ENCODE measurements around the gene ZFHX2.
A peak's percentile ranks its signal among the peaks of the same experiment; 100 is the strongest.

The ZFHX2 gene

DNA sequence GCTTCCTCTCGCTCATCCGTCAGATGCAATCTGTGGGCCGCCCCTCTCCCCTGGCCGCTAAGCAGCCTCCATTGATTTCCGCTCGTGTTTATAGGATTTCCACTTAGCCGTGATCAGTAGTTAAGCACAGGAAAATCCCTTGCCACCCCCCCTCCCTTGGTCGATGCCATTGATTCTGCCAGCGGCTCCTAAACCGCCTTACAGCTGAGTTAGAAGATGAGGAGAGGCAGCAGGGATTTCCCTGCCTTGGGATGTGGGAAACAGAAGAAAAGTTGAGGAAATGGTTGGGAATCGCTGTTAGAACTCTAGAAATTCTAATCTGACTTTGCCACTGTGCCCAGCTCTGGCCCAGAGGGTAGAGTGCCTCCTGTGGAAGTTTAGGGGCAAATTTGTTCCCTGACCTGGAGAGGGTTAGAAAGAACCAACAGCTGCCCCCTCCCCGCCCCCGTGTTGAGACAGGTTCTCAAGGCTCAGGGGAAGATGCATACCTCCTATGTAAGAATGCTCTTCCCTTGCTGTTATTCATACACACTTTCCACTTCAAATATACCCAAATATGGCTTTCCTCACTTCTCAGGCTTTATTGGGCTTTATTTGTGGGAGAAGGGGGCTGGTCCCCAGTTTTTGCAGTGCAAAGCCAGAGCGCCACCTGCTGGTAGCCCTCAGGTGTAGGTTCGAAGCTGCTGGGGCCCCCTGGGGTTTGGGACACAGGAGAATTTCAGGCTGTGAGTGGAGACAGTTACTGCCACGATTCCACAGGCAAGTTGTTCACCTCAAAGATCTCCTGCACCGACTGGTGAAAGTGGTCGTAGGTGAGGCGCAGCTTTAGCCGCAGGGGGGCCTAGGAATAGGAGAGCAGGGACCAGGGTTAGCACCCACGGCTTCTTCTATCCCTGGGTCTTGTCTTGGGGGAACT, 7.7 kb upstream of the ZFHX2 start:
- peak; percentile 80 for DNase-seq

DNA sequence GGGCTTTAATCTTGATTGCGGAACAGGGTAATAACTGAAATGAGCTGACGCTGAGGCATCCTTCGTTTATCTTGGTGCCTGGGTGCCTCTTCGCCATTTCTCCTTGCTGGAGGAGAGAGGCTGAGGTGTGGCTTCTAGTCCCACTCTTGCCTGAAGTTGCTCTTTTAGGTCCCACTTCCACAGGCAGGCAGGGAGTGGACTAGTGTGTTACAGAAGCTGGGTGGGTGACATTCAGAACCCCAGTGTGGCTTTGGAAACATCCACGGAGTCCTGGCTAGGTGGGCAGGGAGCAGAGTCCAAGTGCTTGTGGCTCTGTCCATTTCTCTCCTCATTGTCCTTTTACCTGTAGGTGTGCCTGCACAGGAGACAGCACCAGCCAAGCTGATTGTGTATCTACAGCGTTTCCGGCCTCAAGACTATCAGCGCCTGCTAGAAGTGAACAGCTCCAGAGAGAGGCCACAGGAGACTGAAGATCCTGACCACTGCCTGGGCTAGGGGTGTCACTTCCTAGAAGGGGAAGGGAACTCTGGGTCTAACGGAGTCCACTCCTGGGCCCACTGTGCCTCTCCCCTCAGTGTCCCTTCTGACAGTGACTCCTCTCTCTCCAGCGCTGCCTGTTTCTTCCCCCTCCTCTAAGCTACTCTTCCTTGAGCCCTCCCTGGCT, 6.9 kb upstream of the ZFHX2 start:
- DNase-seq: no peak

GRCh38 chr14:23557946-23558345, 6.4 kb upstream of the ZFHX2 start:
- no peak for DNase-seq

DNA sequence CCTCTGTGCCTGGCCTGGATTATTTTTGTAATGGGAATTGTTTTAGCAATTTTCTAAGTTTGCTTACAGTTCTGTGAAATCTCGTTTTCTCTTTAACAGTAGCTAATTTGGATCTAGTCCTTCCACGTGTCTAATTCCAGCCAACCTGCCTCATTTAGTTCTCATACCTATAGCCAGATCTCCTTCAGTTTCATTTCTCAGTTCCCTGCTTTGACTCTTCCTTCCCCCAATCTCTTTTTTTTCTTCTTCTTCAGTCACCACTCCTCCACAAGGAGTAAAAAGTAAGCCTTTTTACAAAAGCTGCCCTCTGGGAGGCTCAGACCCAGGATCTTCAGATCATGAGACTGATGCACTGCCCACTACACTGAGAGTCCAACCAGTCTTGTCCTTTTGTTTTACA, 6.0 kb upstream of the ZFHX2 start:
- no peak for DNase-seq

- peak; percentile 25 for DNase-seq
Observed at GRCh38 chr14:23556700-23557440, 5.3 kb upstream of the ZFHX2 start.

DNA sequence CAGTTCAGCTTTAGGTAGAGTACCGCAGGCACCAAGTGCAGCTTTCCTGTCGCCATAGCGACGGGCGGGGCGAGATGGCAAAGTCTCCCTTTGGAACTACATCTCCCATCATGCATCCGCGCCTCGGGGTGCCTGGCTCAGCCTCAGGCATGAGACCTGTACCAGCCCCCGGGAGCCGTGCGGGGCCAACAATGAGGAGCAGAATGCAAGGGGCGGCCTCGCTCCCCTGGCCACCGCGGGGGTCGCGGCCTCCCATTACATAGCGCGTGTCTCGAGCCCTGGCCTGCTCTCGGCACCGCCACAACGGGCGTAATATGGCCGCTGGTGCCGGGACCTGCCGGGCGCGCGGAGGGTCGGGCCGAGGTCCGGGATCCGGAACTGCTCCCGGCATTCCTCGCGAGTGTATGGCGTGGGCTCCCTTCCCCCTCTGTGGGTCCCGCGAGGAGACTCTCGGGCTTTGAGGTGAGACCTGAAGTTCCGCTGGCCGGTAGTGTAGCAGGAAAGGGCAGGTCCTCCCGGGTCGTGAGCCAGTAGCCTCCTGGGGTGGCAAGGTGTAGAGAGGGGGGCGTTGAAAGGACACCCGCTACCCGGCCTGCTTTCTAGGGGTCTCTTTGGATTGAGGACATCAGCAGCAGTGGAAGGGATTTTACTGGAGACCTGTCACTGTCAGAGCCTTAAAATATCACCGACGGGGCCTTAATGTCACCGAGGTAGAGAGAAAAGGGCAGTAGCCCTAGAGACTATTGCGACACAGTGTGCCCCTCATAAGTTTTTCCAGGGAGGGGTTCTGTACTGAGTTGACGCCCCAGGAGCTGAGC, 4.5 kb upstream of the ZFHX2 start, which contains the start of gene THTPA:
THTPA (plus strand) TSS at position 390 of the 818 bp plus-strand sequence. CDS start 487 bp downstream, outside the sequence.
- DNase-seq: peak; percentile 97

DNA sequence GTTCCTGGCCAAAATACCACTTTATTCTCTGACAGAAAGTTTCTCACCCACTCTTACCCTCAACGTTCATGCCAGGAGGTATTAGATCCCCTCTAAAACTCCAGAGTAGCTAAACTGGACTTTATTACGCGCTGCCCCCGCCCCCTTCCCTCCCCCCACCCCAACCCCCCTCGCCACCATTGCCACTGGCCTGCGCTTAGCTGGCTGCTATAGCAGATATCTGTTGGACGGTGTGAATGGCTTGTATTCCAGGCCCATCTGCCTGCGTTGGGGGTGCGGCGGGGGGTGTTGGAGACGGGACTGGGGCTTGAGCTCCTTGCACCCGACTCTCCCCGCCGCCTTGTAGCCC, 3.9 kb upstream of the ZFHX2 start:
- DNase-seq: no peak

DNA sequence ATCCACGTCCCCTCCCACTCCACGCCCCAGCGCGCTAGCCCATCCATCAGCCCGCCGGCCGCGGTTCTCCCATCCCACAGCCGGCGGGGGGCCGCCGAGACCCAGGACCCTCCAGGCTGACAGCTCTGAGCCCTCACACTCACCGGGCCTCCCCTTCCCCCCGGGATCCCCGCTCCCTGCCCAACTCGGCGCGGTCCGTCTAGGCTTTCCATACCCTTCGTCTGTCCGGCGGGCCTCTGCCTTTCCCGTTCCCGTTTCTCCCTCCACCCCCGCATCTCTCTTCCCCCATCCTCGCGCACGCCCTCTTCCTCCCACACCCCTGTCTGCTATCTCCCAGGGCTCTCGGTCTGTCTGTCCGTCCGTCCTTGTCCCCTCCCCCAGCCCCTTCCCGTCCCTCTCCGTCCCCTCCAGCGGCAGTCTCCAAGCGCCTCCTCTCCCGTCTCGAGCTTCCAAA, 726 bp downstream of the ZFHX2 start:
- DNase-seq: no peak

- no peak for DNase-seq
Observed at GRCh38 chr14:23550131-23550811, 1.3 kb downstream of the ZFHX2 start.

GRCh38 chr14:23548351-23549318, 2.9 kb downstream of the ZFHX2 start:
- no peak for DNase-seq

- no peak for DNase-seq
Observed at GRCh38 chr14:23547924-23548323, 3.6 kb downstream of the ZFHX2 start.

DNA sequence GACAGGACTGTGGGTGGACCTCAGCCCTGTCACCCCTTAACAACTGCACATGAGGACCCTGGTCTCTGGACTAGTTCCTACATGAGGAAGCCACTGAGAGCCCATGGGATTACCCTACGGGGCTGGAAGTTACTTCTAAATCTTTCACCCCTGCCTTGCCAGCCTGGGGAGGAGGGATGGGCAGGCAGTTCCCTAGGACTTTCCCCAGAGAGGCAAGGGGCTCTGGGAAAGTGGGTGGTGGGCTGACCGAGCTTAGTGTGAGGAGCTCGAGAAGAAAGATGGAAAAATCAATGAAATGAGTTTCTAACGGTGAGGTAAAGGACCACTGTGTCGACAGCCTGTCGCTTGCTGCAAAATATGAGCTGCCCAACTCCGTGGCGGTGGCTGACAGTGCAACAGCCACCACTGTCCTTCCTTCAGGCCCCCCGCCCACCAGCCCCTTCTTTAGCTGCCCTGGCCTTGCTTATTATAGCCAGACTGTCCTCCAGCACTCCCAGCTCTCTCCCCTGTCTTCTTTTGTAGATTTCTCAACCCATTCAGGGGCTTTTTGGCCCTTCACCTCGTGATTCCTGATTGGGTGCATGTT, 5.0 kb downstream of the ZFHX2 start:
- DNase-seq: no peak

DNA sequence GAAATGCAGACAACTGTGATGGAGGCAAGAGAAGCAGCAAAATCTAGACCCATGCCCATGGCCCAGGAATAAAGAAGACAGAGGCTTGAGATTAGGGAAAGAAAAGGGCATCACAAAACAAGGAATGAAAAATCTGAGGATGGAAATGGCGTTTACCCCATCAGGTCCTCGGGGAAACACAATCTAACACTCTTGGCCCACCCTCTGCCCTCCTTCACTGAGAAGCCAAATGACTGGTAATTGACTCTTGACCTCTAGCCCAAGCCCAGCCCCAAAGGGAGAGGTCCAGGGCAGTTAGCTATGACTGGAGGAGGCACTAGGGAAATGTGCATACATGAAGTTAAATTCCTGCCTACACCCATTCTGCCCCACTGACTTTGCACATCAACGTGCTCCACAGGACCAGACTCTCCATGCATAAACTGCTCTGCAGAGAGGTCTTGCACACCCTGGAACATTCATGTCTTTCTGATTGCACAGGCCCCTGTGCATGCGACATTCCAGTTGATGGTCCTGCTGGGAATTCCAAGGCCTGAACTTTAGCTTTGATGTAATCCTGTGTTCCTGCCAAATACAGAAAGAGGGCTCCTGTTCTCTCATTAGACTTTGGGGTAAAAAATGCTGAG, 5.7 kb downstream of the ZFHX2 start:
- DNase-seq: no peak

- no peak for DNase-seq
Observed at GRCh38 chr14:23544511-23545447, 6.8 kb downstream of the ZFHX2 start.

DNA sequence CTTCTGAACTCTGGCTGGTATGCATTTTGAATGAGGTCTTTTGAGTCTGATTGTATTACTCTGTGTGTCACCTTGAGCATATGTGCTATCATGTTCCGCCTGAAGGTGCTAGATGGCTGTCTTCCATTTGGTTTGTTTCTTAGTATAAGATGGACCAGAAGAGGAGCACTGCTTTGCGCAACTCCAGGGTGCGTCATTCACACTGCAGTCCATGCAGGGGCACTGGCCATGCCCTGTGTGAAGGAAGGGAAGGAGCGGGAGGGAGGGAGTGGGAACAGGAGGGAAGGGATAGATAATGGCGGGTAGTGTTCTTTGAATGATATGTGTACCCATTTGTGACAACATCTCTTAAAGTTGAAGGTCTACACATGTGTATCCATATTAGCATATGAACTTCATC, 8.2 kb downstream of the ZFHX2 start:
- no peak for DNase-seq

DNA sequence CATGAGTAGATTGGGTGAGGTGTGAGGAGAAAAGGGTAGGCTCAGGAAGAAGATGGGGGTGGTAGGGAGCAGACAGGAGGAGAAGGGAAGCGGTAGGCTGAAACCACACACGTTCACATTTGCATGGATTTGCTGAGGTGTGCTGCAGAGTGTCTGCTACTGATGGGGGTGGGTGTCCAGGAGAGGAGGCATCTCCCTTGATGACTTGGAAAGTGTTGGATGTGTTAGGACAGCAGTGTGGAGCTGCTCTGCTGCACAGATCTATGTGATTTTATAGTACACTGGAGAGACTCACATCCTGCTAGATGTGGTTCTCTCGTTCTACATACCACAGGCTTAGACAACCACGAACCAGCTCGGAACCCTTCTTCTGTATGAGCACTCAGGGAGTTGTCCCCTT, 9.3 kb downstream of the ZFHX2 start:
- DNase-seq: no peak

DNA sequence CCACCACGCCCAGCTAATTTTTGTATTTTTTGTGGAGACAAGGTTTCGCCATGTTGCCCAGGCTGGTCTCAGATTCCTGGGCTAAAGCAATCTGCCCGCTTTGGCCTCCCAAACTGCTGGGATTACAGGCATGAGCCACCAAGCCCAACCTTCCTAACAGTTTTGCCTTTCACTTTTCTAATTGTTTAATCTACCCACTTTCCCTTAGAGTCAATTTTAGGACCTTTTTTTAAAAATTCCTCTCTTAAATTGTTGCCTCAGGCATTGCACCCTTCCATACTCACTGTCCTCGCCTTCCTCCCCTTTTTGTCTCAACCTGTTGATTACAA, 11.5 kb downstream of the ZFHX2 start:
- DNase-seq: no peak

DNA sequence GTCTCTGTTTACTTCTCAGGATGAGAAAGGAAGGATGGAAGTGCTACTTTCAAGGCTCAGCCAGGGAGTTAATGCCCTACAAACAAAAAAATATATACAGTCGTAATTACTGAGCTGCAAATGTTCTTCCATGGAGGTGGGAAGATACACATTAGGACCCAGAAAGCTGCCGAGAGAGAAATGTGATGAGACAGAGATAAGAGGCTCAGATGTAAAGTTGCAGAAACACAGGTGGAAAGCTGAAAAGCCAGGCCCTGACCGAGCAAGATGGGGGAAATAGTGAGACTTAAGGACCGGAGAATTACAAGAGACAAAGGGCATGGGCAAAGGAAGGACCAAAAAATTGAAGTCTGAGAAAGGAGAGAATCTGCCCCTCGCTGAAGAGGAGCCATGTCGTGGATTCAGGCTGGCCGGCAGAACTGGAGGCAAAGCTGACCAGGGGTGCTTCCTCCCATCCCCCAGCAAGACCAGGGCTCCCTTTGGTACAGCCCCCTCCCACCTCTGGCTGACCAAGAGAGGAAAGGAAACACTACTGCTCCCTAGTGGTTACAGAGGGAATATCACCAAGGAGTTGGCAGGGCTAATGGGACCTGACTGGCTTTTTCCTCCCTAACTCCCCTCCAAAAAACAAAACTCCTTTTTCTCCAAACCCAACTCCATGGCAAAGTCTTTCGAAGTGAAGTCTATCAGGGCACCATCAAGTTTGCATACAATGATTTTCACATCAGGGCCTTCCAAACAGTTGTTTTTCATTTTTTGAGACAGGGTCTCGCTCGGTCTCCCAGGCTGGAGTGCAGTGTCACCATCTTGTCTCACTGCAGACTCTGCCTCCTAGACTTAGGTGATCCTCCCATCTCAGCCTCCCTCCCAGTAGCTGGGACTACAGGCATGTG, 12.1 kb downstream of the ZFHX2 start:
- no peak for DNase-seq

Data from stimulated activated CD4-positive, alpha-beta T cell treated with anti-CD3 and anti-CD28 coated beads, Interleukin-15, amount 100 ng/mL, for 24 hours (primary cell).